IPS-20b (cell line): ENCODE results near the gene KRTAP12-1.

Experiments used
- H3K27ac ChIP-seq: one replicate; pipeline ENCODE4 v1.5.1; 2013; ENCODE audit warnings: low read length
- H3K27me3 ChIP-seq: 2 replicates; pipeline ENCODE4 v1.6.1; 2013; ENCODE audit warnings: mild to moderate bottlenecking, low read length, inconsistent platforms; ENCODE audit not compliant: insufficient read depth
- H3K36me3 ChIP-seq: 2 replicates; pipeline ENCODE4 v1.6.1; 2013; ENCODE audit warnings: low read depth, mild to moderate bottlenecking, inconsistent platforms, low read length, moderate library complexity; ENCODE audit not compliant: insufficient read depth
- H3K4me1 ChIP-seq: 2 replicates; pipeline ENCODE4 v1.6.1; 2013; ENCODE audit warnings: mild to moderate bottlenecking, control low read depth, inconsistent platforms, low read length, moderate library complexity; ENCODE audit not compliant: insufficient read depth
- H3K4me3 ChIP-seq: 2 replicates; pipeline ENCODE4 v1.5.1; 2013; ENCODE audit warnings: mild to moderate bottlenecking, low read length, inconsistent platforms
- H3K9ac ChIP-seq: 2 replicates; pipeline ENCODE4 v1.6.1; 2013; ENCODE audit warnings: low read depth, mild to moderate bottlenecking, inconsistent platforms, low read length, moderate library complexity
- H3K9me3 ChIP-seq: 2 replicates; pipeline ENCODE4 v1.6.1; 2013; ENCODE audit warnings: mild to moderate bottlenecking, low read depth, low read length, inconsistent platforms; ENCODE audit not compliant: insufficient read depth

KRTAP12-1 gene

GRCh38 chr21:44637018-44637850 lies 44.7 kb downstream of the KRTAP12-1 start, which contains the start of gene KRTAP10-10:
KRTAP10-10 (plus strand) TSS chr21:44637356; CDS start chr21:44637418, 62 bp downstream.
- no peaks in the 10 kb centered on the region for H3K4me1 ChIP-seq
- H3K36me3 ChIP-seq = no peaks in the 10 kb centered on the region
- H3K27ac ChIP-seq = no peak within 1 kb of the TSS
- H3K9ac ChIP-seq = no peak within 1 kb of the TSS
- no peaks in the 10 kb centered on the region for H3K27me3 ChIP-seq
- H3K9me3 ChIP-seq = no peaks in the 10 kb centered on the region
- no peak within 1 kb of the TSS for H3K4me3 ChIP-seq

GRCh38 chr21:44636209-44637017 lies 45.5 kb downstream of the KRTAP12-1 start:
- no peaks in the 10 kb centered on the region for H3K36me3 ChIP-seq

GRCh38 chr21:44632067-44632466 lies 49.9 kb downstream of the KRTAP12-1 start:
- Histone ChIP-seq H3K4me1 (no peaks in the 10 kb centered on the region), H3K4me3 (no peak overlapping the region), H3K36me3 (no peaks in the 10 kb centered on the region), H3K9me3 (no peaks in the 10 kb centered on the region), H3K27ac (no peak overlapping the region), H3K9ac (no peak overlapping the region), H3K27me3 (no peaks in the 10 kb centered on the region)

More at GRCh38 chr21:44636209-44637017, 45.5 kb downstream of the KRTAP12-1 start:
- H3K4me3 ChIP-seq = no peak overlapping the region
- no peaks in the 10 kb centered on the region for H3K27me3 ChIP-seq
- H3K27ac ChIP-seq = no peak overlapping the region
- no peak overlapping the region for H3K9ac ChIP-seq
- no peaks in the 10 kb centered on the region for H3K4me1 ChIP-seq
- no peaks in the 10 kb centered on the region for H3K9me3 ChIP-seq
